Measurements from ENCODE around the gene SELPLG.
"Not testable (repeated sequence)": the region's sequence is repeated elsewhere in the genome, so short reads cannot be mapped to it uniquely, and the experiment has no call there.

- not testable (repeated sequence) for TF ChIP-seq CTCF (IDR thresholded peaks at IDR 0.05; ENCODE audit: borderline replicate concordance, extremely low read depth, low read length, poor library complexity, severe bottlenecking); EZH2 (IDR thresholded peaks at IDR 0.05; ENCODE audit: borderline replicate concordance, low read depth, low read length, severe bottlenecking)
Observed at GRCh38 chr12:108574276-108574675, 59.4 kb downstream of the SELPLG start.
